A549 (cell line): ENCODE data around the gene DHX36. TPM values are rescaled to one million over a fixed set of nuclear protein-coding genes. Genes with fewer than 3 reads are reported as not detected.

ENCODE experiments used
- ATAC-seq, 2 experiments: fragments of 200-7000 bp in 1 of 2; fragments of >200 bp in 1 of 2; cut with Nextera tagmentation in 1 of 2; cut with Tn5 transposase in 1 of 2; 3 replicates each; pipeline versions ENCODE4 v1.8.0 to v1.9.1; 2018 to 2020; ENCODE audit warnings: mild to moderate bottlenecking in 1 of 2, moderate library complexity in 1 of 2
- CTCF ChIA-PET: fragments of 300-600 bp; sonication (Branson Sonifier 250); formaldehyde crosslinking; extraction: SDS; loops from one replicate; lab custom pipeline; 2021; ENCODE audit warnings: antibody characterized with exemption, inconsistent platforms; lab: Yijun Ruan, JAX
- POLR2A ChIA-PET: fragments of 350-600 bp; formaldehyde crosslinking; extraction: SDS; loops from one replicate; lab custom pipeline; 2021; ENCODE audit warnings: antibody characterized with exemption, inconsistent platforms; lab: Yijun Ruan, JAX
- DNase-seq, 2 experiments: peaks; one replicate each; pipeline versions ENCODE4 v3.0.0 to v3.0.0-alpha.2; 2011 to 2016; ENCODE audit warnings: low read depth in 1 of 2, low spot score in 1 of 2
- FAIRE-seq: peaks from 2 replicates; lab custom pipeline; 2011; peaks lifted over from hg19 to GRCh38; lab: Jason Lieb, UNC
- H3K27ac ChIP-seq, 2 experiments: fragments of >200 bp; sonication (Bioruptor Twin); formaldehyde crosslinking; 3 replicates each; pipeline ENCODE4 v1.5.1; 2016 to 2017
- H3K4me1 ChIP-seq: fragments of >200 bp; sonication (Bioruptor Twin); formaldehyde crosslinking; 3 replicates; pipeline ENCODE4 v1.6.1; 2016
- H3K4me2 ChIP-seq: fragments of >200 bp; sonication (Bioruptor Twin); formaldehyde crosslinking; 3 replicates; pipeline ENCODE4 v1.6.1; 2016
- H3K4me3 ChIP-seq: fragments of >200 bp; sonication (Bioruptor Twin); formaldehyde crosslinking; 3 replicates; pipeline ENCODE4 v1.5.1; 2016
- H3K9me3 ChIP-seq: fragments of >200 bp; sonication (Bioruptor Twin); formaldehyde crosslinking; 3 replicates; pipeline ENCODE4 v1.6.1; 2016
- CBX8 ChIP-seq: fragments of 200-600 bp; sonication (generic); IDR thresholded peaks from 2 replicates; pipeline ENCODE4 v1.6.1; 2016
- CHD2 ChIP-seq: fragments of 150-350 bp; IDR thresholded peaks from 2 replicates; pipeline ENCODE4 v1.6.1; 2014; ENCODE audit warnings: low read length; ENCODE audit not compliant: partially characterized antibody
- E2F6 ChIP-seq: IDR thresholded peaks from 2 replicates; pipeline ENCODE4 v1.6.1; 2012; ENCODE audit warnings: low read depth, borderline replicate concordance
- FOSB ChIP-seq: fragments of 250-450 bp; sonication (Bioruptor Pico); IDR thresholded peaks from 2 replicates; pipeline ENCODE4 v1.5.0; 2020; ENCODE audit warnings: mild to moderate bottlenecking, moderate library complexity
- FOSL2 ChIP-seq, 2 experiments: fragments of 450-650 bp in 1 of 2; fragments of >200 bp in 1 of 2; sonication (Bioruptor Twin) in 1 of 2; formaldehyde crosslinking; IDR thresholded peaks; 2 replicates each; pipeline versions ENCODE4 v1.5.0 to v1.6.1; 2016 to 2020; ENCODE audit warnings: mild to moderate bottlenecking in 1 of 2, moderate library complexity in 1 of 2
- HDAC2 ChIP-seq: fragments of 200-600 bp; sonication (generic); IDR thresholded peaks from 2 replicates; pipeline ENCODE4 v1.6.1; 2016
- HMGXB4 ChIP-seq: fragments of 250-450 bp; sonication (Bioruptor Pico); IDR thresholded peaks from 2 replicates; pipeline ENCODE4 v1.5.0; 2021; ENCODE audit warnings: mild to moderate bottlenecking, moderate library complexity, borderline replicate concordance
- JUNB ChIP-seq: fragments of >200 bp; sonication (Bioruptor Twin); formaldehyde crosslinking; IDR thresholded peaks from 2 replicates; pipeline ENCODE4 v1.6.1; 2016
- KDM5A ChIP-seq: fragments of 200-600 bp; sonication (generic); IDR thresholded peaks from 2 replicates; pipeline ENCODE4 v1.6.1; 2016; ENCODE audit warnings: antibody characterized with exemption, mild to moderate bottlenecking
- NFE2L2 ChIP-seq: fragments of 150-350 bp; conservative IDR thresholded peaks from 2 replicates; pipeline ENCODE4 v1.6.1; 2014; ENCODE audit warnings: low read length
- NR3C1 ChIP-seq: fragments of >200 bp; sonication (Bioruptor Twin); formaldehyde crosslinking; IDR thresholded peaks from 3 replicates; pipeline ENCODE4 v1.6.1; 2017
- PBX3 ChIP-seq: IDR thresholded peaks from 2 replicates; pipeline ENCODE4 v1.6.1; 2012
- SMC3 ChIP-seq: fragments of >200 bp; sonication (Bioruptor Twin); formaldehyde crosslinking; IDR thresholded peaks from 3 replicates; pipeline ENCODE4 v1.6.1; 2018; ENCODE audit warnings: inconsistent platforms
- SREBF2 ChIP-seq: fragments of 450-650 bp; IDR thresholded peaks from 2 replicates; pipeline ENCODE4 v1.6.1; 2014; ENCODE audit warnings: mild to moderate bottlenecking, moderate library complexity
- TP53 ChIP-seq: fragments of 250-450 bp; sonication (Bioruptor Pico); IDR thresholded peaks from 2 replicates; pipeline ENCODE4 v1.5.0; 2021; ENCODE audit warnings: mild to moderate bottlenecking, moderate library complexity
- WGBS: methylation state at CpG from one replicate; pipeline ENCODE4 v1.1.6; 2017; ENCODE audit errors: missing lambda C conversion rate; 5-methylcytosine and 5-hydroxymethylcytosine counted together
- polyA plus RNA-seq, 4 experiments: library from polyadenylated mRNA; depleted of rRNA in 3 of 4; stranded (reverse); fragments of >200 nt; fragmentation: RNase III in 1 of 4; extraction: RNeasy Plus Mini Kit Qiagen cat#74134 plus additional on column Dnase treatment in 1 of 4; gene quantifications; 2 replicates in 3 of 4; 3 replicates in 1 of 4; pipeline ENCODE4 v1.2.3, GENCODE V29; 2011 to 2017

The DHX36 gene
- polyA plus RNA-seq, 2 of the 4 experiments (the other 2 are of a cell fraction), result 59.4 to 90.1 TPM

- DNase-seq (no peak), ATAC-seq (no peak), FAIRE-seq (no peak)
- H3K9me3 ChIP-seq, result no peaks in the 10 kb centered on the region
- H3K4me3 ChIP-seq, result no peak overlapping the region
- H3K4me1 ChIP-seq, result no peaks in the 10 kb centered on the region
- H3K27ac ChIP-seq, result no peak overlapping the region
- TF ChIP-seq NFE2L2, result no peak
- POLR2A ChIA-PET, result no interaction called here
- WGBS, result 96% methylated on average over 1 of the region's 1 CpG
- no peak overlapping the region for H3K4me2 ChIP-seq
- CTCF ChIA-PET, result interaction anchor here (1.0 kb wide), 1 partner anchor 19 kb away, joined by 3 read pairs; no protein-coding TSS in a partner anchor
Observed at GRCh38 chr3:154235330-154235729, 89.0 kb downstream of the DHX36 start.

GRCh38 chr3:154229217-154229590 lies 95.1 kb downstream of the DHX36 start:
- H3K9me3 ChIP-seq, result no peaks in the 10 kb centered on the region
- no peak overlapping the region for H3K27ac ChIP-seq
- CTCF ChIA-PET, result interaction anchor here (1.0 kb wide), 1 partner anchor 20 kb away, joined by 3 read pairs; no protein-coding TSS in a partner anchor
- DNase-seq, result no peak
- 94% methylated on average over 2 of the region's 2 CpGs for WGBS
- no peak overlapping the region for H3K4me2 ChIP-seq
- no peak for ATAC-seq
- POLR2A ChIA-PET, result no interaction called here
- no peak for TF ChIP-seq TP53 (CRISPR knock-in tag)
- no peak for TF ChIP-seq E2F6
- no peak for TF ChIP-seq FOSB (CRISPR knock-in tag)
- FAIRE-seq, result no peak
- no peak overlapping the region for H3K4me3 ChIP-seq
- H3K4me1 ChIP-seq, result no peaks in the 10 kb centered on the region

GRCh38 chr3:154228561-154229216 lies 95.6 kb downstream of the DHX36 start:
- Histone ChIP-seq H3K4me2 (no peak overlapping the region), H3K4me3 (no peak overlapping the region), H3K27ac (no peak overlapping the region), H3K9me3 (no peaks in the 10 kb centered on the region), H3K4me1 (no peaks in the 10 kb centered on the region)
- ATAC-seq, result no peak
- TF ChIP-seq CHD2, result no peak
- no peak for TF ChIP-seq FOSL2 (IDR thresholded peaks at IDR 0.05)
- no peak for TF ChIP-seq FOSL2 (CRISPR knock-in tag; IDR thresholded peaks at IDR 0.05)
- no peak for TF ChIP-seq SREBF2
- no peak for TF ChIP-seq CBX8
- TF ChIP-seq HDAC2, result no peak
- TF ChIP-seq NR3C1, result no peak
- TF ChIP-seq PBX3, result no peak
- TF ChIP-seq JUNB, result no peak
- FAIRE-seq, result no peak
- CTCF ChIA-PET, result no interaction called here
- 79% methylated on average over 6 of the region's 6 CpGs for WGBS
- no peak for DNase-seq
- POLR2A ChIA-PET, result no interaction called here

GRCh38 chr3:154227531-154227930 lies 96.8 kb downstream of the DHX36 start:
- Histone ChIP-seq H3K27ac (no peak overlapping the region), H3K9me3 (no peaks in the 10 kb centered on the region), H3K4me1 (no peaks in the 10 kb centered on the region), H3K4me2 (no peak overlapping the region)
- ATAC-seq, result no peak
- no peak for TF ChIP-seq HMGXB4
- TF ChIP-seq SMC3, result no peak
- no peak for TF ChIP-seq KDM5A
- TF ChIP-seq, all 56 proteins: peak for 0
- FAIRE-seq (no peak), DNase-seq (no peak)
- 73% methylated on average over 3 of the region's 3 CpGs for WGBS
- ChIA-PET POLR2A (no interaction called here), CTCF (interaction anchor here (0.7 to 0.8 kb wide), 2 partner anchors 25 to 33 kb away, joined by 3 read pairs; no protein-coding TSS in a partner anchor)
- no peak overlapping the region for H3K4me3 ChIP-seq
